Tibial artery (tissue), 4 donors: Measurements from ENCODE around the gene TBC1D7.
A peak's percentile ranks its signal among the peaks of the same experiment; 100 is the strongest.
"Not testable (repeated sequence)": the region's sequence is repeated elsewhere in the genome, so short reads cannot be mapped to it uniquely, and the experiment has no call there.

Experiments
- DNase-seq, 2 donors: peaks; one replicate each; pipeline ENCODE4 v3.0.0-alpha.2; 2019
- H3K27ac ChIP-seq, 2 donors: fragments of 200-600 bp; sonication (generic) in 1 of 2; 1 replicate in 1 of 2; 2 replicates in 1 of 2; pipeline ENCODE4 v1.5.1; 2018 to 2019; ENCODE audit warnings: mild to moderate bottlenecking in 1 of 2
- H3K27me3 ChIP-seq, 2 donors: fragments of 200-600 bp; sonication (generic) in 1 of 2; one replicate each; pipeline versions ENCODE4 v1.5.1 to v1.6.0; 2016 to 2019
- H3K36me3 ChIP-seq, 3 donors: fragments of 200-600 bp; sonication (generic) in 2 of 3; one replicate each; pipeline ENCODE4 v1.5.1; 2016 to 2019; ENCODE audit warnings: mild to moderate bottlenecking in 2 of 3
- H3K4me1 ChIP-seq, 4 donors: fragments of 200-600 bp; sonication (generic) in 2 of 4; 1 replicate in 3 of 4; 2 replicates in 1 of 4; pipeline ENCODE4 v1.5.1; 2016 to 2019
- H3K4me3 ChIP-seq, 2 donors: fragments of 200-600 bp; sonication (generic) in 1 of 2; 1 replicate in 1 of 2; 2 replicates in 1 of 2; pipeline ENCODE4 v1.5.1; 2018 to 2019; ENCODE audit warnings: mild to moderate bottlenecking in 2 of 2
- H3K9me3 ChIP-seq, 3 donors: fragments of 200-600 bp; sonication (generic) in 1 of 3; one replicate each; pipeline ENCODE4 v1.5.1; 2016 to 2019
- CTCF ChIP-seq, 2 experiments: fragments of 200-600 bp in 1 of 2; fragments of 450-650 bp in 1 of 2; IDR thresholded peaks; one replicate each; pipeline ENCODE4 v1.5.1; 2017 to 2019; ENCODE audit warnings: antibody characterized with exemption in 2 of 2, mild to moderate bottlenecking in 1 of 2, moderate library complexity in 1 of 2
- intact Hi-C: fragments of 100-400 bp; cut with DNase I; formaldehyde crosslinking; loops from one replicate; pipeline ENCODE4 v1.15.0; 2023; ENCODE audit warnings: low total_unique reads

The TBC1D7 gene

GRCh38 chr6:13328875-13329183 is 492 bp upstream of the TBC1D7 start:
- Histone ChIP-seq H3K27me3 (no peaks in the 10 kb centered on the region), H3K4me3 (peak overlapping the region; percentile 72 to 75), H3K9me3 (no peaks in the 10 kb centered on the region), H3K4me1 (peaks cover 0 to 20% (median 11%) of the 10 kb centered on the region in 4 donors), H3K36me3 (peaks cover 7 to 22% (median 10%) of the 10 kb centered on the region in 3 donors), H3K27ac (peak overlapping the region; percentile 83)
- no peak for DNase-seq
- no peak for TF ChIP-seq CTCF (IDR thresholded peaks at IDR 0.05)
- intact Hi-C loops: no loop called here

GRCh38 chr6:13327691-13328075 is 654 bp downstream of the TBC1D7 start:
- peak overlapping the region; percentile 83 for H3K27ac ChIP-seq
- intact Hi-C loops: no loop called here
- peaks cover 7 to 31% (median 21%) of the 10 kb centered on the region in 3 donors for H3K36me3 ChIP-seq
- H3K27me3 ChIP-seq: no peaks in the 10 kb centered on the region
- H3K4me1 ChIP-seq: peaks cover 0 to 20% (median 11%) of the 10 kb centered on the region in 4 donors
- peak overlapping the region; percentile 72 to 75 for H3K4me3 ChIP-seq
- no peaks in the 10 kb centered on the region for H3K9me3 ChIP-seq
- no peak for DNase-seq
- TF ChIP-seq CTCF (IDR thresholded peaks at IDR 0.05): no peak

- H3K27ac ChIP-seq, intact Hi-C loops, H3K27me3 ChIP-seq, DNase-seq, H3K4me3 ChIP-seq, H3K9me3 ChIP-seq: not testable (repeated sequence)
- Histone ChIP-seq H3K36me3 (peaks cover 15 to 47% (median 32%) of the 10 kb centered on the region in 3 donors), H3K4me1 (peaks cover 0 to 20% (median 11%) of the 10 kb centered on the region in 4 donors)
Observed at GRCh38 chr6:13326031-13326586, 2.2 kb downstream of the TBC1D7 start.

GRCh38 chr6:13319891-13320564 is 8.3 kb downstream of the TBC1D7 start:
- Histone ChIP-seq H3K27me3 (no peaks in the 10 kb centered on the region), H3K36me3 (peaks cover 58 to 95% (median 90%) of the 10 kb centered on the region in 3 donors), H3K4me3 (no peak overlapping the region), H3K9me3 (no peaks in the 10 kb centered on the region), H3K4me1 (no peaks in the 10 kb centered on the region), H3K27ac (no peak overlapping the region)
- intact Hi-C loops: loop anchor here (5.0 kb wide), 1 partner anchor 363 kb away; no protein-coding TSS in a partner anchor
- DNase-seq: no peak
- TF ChIP-seq CTCF (IDR thresholded peaks at IDR 0.05): no peak

GRCh38 chr6:13318821-13319220 is 9.5 kb downstream of the TBC1D7 start:
- Histone ChIP-seq H3K27ac (no peak overlapping the region), H3K4me1 (no peaks in the 10 kb centered on the region), H3K27me3 (no peaks in the 10 kb centered on the region), H3K9me3 (no peaks in the 10 kb centered on the region), H3K4me3 (no peak overlapping the region), H3K36me3 (peaks cover 51 to 94% (median 88%) of the 10 kb centered on the region in 3 donors)
- intact Hi-C loops: no loop called here
- no peak for DNase-seq
- TF ChIP-seq CTCF (IDR thresholded peaks at IDR 0.05): no peak

- DNase-seq: no peak
- Histone ChIP-seq H3K4me1 (no peaks in the 10 kb centered on the region), H3K9me3 (no peaks in the 10 kb centered on the region), H3K36me3 (peaks cover 48 to 76% (median 68%) of the 10 kb centered on the region in 3 donors), H3K27me3 (no peaks in the 10 kb centered on the region), H3K27ac (no peak overlapping the region), H3K4me3 (no peak overlapping the region)
- TF ChIP-seq CTCF (IDR thresholded peaks at IDR 0.05): no peak
- intact Hi-C loops: no loop called here
Observed at GRCh38 chr6:13315896-13316295, 12.4 kb downstream of the TBC1D7 start.
